ENCODE data around the gene ALG12. TPM values are rescaled to one million over a fixed set of nuclear protein-coding genes. Genes with fewer than 3 reads are reported as not detected.

The ALG12 gene
- total and polyA plus RNA-seq, 2 donors from 2014 or later: 27.2 to 28.4 TPM

GRCh38 chr22:49956418-49956770, 38.2 kb upstream of the ALG12 start:
- H3K9ac ChIP-seq (ENCODE audit: low read length in 3 of 3): no peak overlapping the region

GRCh38 chr22:49955581-49956417, 37.6 kb upstream of the ALG12 start:
- H3K36me3 ChIP-seq (ENCODE audit: control insufficient read depth in 2 of 3, insufficient read depth in 3 of 3, low read length in 3 of 3): no peaks in the 10 kb centered on the region
- H3K27me3 ChIP-seq (ENCODE audit: control insufficient read depth, insufficient read depth, low read length): no peaks in the 10 kb centered on the region
- DNase-seq (peak in 2 of 5 donors; percentile 48 to 68), FAIRE-seq (no peak)
- H3K4me3 ChIP-seq (ENCODE audit: low read length in 3 of 3): no peak overlapping the region
- no peak for TF ChIP-seq CTCF (IDR thresholded peaks at IDR 0.05; ENCODE audit: borderline replicate concordance, extremely low read depth, insufficient read depth)
- H3K4me1 ChIP-seq (ENCODE audit: control insufficient read depth in 2 of 3, insufficient read depth in 2 of 3, low read depth in 1 of 3, low read length in 3 of 3): peaks cover 0 to 51% (median 31%) of the 10 kb centered on the region in 3 donors
- intact Hi-C loops (cut with DNase I): no loop called here
- no peak overlapping the region for H3K27ac ChIP-seq (ENCODE audit: low read depth in 2 of 2, low read length in 2 of 2)
- H3K9me3 ChIP-seq (ENCODE audit: control insufficient read depth in 2 of 3, insufficient read depth in 1 of 3, low read length in 3 of 3): no peaks in the 10 kb centered on the region
- H3K9ac ChIP-seq (ENCODE audit: low read length in 3 of 3): no peak overlapping the region

More at GRCh38 chr22:49956418-49956770, 38.2 kb upstream of the ALG12 start:
- no peak overlapping the region for H3K27ac ChIP-seq (ENCODE audit: low read depth in 2 of 2, low read length in 2 of 2)
- intact Hi-C loops (cut with DNase I): no loop called here
- no peak overlapping the region for H3K4me3 ChIP-seq (ENCODE audit: low read length in 3 of 3)
- no peaks in the 10 kb centered on the region for H3K27me3 ChIP-seq (ENCODE audit: control insufficient read depth, insufficient read depth, low read length)
- no peak for TF ChIP-seq CTCF (IDR thresholded peaks at IDR 0.05; ENCODE audit: borderline replicate concordance, extremely low read depth, insufficient read depth)
- DNase-seq (peak in 1 of 5 donors; percentile 74), FAIRE-seq (no peak)
- peaks cover 0 to 49% (median 31%) of the 10 kb centered on the region in 3 donors for H3K4me1 ChIP-seq (ENCODE audit: control insufficient read depth in 2 of 3, insufficient read depth in 2 of 3, low read depth in 1 of 3, low read length in 3 of 3)
- peaks cover 0 to under 1% (median 0%) of the 10 kb centered on the region in 3 donors for H3K36me3 ChIP-seq (ENCODE audit: control insufficient read depth in 2 of 3, insufficient read depth in 3 of 3, low read length in 3 of 3)
- no peaks in the 10 kb centered on the region for H3K9me3 ChIP-seq (ENCODE audit: control insufficient read depth in 2 of 3, insufficient read depth in 1 of 3, low read length in 3 of 3)

- FAIRE-seq (no peak), DNase-seq (peak in 2 of 5 donors; percentile 45 to 73)
- no peaks in the 10 kb centered on the region for H3K36me3 ChIP-seq (ENCODE audit: control insufficient read depth in 2 of 3, insufficient read depth in 3 of 3, low read length in 3 of 3)
- intact Hi-C loops (cut with DNase I): no loop called here
- H3K9ac ChIP-seq (ENCODE audit: low read length in 3 of 3): no peak overlapping the region
- no peak overlapping the region for H3K4me3 ChIP-seq (ENCODE audit: low read length in 3 of 3)
- H3K27ac ChIP-seq (ENCODE audit: low read depth in 2 of 2, low read length in 2 of 2): peak overlapping the region; percentile 98 to 99
- peaks cover 0 to 54% (median 31%) of the 10 kb centered on the region in 3 donors for H3K4me1 ChIP-seq (ENCODE audit: control insufficient read depth in 2 of 3, insufficient read depth in 2 of 3, low read depth in 1 of 3, low read length in 3 of 3)
- no peaks in the 10 kb centered on the region for H3K9me3 ChIP-seq (ENCODE audit: control insufficient read depth in 2 of 3, insufficient read depth in 1 of 3, low read length in 3 of 3)
- no peak for TF ChIP-seq CTCF (IDR thresholded peaks at IDR 0.05; ENCODE audit: borderline replicate concordance, extremely low read depth, insufficient read depth)
- no peaks in the 10 kb centered on the region for H3K27me3 ChIP-seq (ENCODE audit: control insufficient read depth, insufficient read depth, low read length)
Measured at GRCh38 chr22:49954991-49955580, 36.8 kb upstream of the ALG12 start.
